Stimulated activated CD4-positive, alpha-beta T cell treated with anti-CD3 and anti-CD28 coated beads, Interleukin-4, amount 100 ng/mL, for 48 hours (primary cell): ENCODE data around the gene RGS9BP.
"Not testable (repeated sequence)": the region's sequence is repeated elsewhere in the genome, so short reads cannot be mapped to it uniquely, and the experiment has no call there.

Source experiments
- DNase-seq, 2 donors: peaks; one replicate each; pipeline ENCODE4 v3.0.0-alpha.2; 2020; ENCODE audit warnings: low read depth in 2 of 2

Gene RGS9BP, protein sequence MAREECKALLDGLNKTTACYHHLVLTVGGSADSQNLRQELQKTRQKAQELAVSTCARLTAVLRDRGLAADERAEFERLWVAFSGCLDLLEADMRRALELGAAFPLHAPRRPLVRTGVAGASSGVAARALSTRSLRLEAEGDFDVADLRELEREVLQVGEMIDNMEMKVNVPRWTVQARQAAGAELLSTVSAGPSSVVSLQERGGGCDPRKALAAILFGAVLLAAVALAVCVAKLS

DNA sequence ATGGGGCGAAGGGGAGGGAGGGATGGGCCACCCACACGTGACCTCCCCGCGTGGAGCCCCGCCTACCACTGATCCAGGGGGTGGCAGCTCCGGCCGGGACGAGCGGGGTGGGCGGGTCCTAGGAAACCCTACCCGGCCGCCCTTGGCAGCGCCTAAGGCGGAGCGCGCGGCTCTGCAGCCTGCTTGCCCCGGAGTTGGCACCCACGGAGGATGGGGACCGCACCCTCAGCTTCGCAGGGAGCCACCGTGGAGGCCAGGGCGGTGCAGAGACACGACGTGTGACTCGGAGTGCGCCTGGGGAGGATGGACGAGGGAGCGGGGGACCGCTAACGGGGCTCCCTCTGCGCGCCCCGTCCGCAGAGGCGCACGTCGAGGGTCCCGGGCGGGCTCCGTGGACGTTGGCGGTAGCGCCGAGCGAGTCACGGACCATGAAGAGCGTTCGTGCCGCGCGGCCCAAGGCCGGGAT is at the start of gene RGS9BP:
Gene RGS9BP, plus strand, starts transcription at position 129 of the 466 bp plus-strand sequence. CDS start 416 bp downstream, outside the sequence.
- peak; percentile 51 to 56 for DNase-seq

- no peak for DNase-seq
Measured at GRCh38 chr19:32626969-32627368, 48.7 kb upstream of the RGS9BP start.

- DNase-seq: no peak
Measured at GRCh38 chr19:32627714-32628270, 47.9 kb upstream of the RGS9BP start.

GRCh38 chr19:32630338-32630737 is 45.3 kb upstream of the RGS9BP start:
- DNase-seq: no peak

GRCh38 chr19:32631381-32631780 is 44.3 kb upstream of the RGS9BP start:
- DNase-seq: no peak

DNA sequence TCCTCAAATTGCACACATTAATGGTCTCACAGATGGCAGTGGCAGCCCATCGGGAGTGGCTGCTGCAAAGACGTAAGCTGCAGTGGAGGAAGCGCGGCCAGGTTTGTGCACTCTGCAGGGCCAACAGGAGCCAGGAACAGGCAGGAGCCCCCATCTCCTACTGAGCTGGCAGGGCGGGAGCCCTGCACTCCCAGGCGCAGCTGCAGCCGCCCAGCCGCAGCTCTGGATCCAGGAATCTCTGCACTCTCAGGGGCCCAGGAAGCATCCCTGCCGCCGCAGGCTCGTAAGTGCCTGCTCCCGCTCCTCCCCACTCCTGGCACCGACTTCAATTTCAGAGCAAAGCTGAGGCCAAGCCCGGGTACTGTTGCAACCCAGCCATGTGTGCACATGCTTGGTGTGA is 38.2 kb upstream of the RGS9BP start:
- no peak for DNase-seq

- DNase-seq: no peak
Measured at GRCh38 chr19:32638625-32639024, 37.0 kb upstream of the RGS9BP start.

GRCh38 chr19:32642771-32643170 is 32.9 kb upstream of the RGS9BP start:
- DNase-seq: peak; percentile 46 to 47

DNA sequence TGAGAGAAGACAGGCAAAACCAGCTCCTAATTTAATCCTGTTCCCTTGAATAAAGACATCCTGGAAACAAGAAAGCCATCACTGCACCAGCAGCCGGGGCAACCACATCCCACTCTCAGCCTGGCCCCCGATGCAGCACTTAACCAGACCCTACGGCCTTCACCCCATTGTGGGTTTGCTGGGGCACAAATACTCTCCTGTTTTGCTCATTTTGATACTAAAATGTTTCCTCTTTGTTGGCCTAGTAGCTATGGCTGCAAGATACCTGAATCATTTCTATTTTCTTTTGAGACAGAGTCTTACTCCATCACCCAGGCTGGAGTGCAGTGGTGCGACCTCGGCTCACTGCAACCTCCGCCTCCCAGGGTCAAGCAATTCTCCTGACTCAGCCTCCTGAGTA is 29.1 kb upstream of the RGS9BP start:
- DNase-seq: peak in 1 of 2 donors; percentile 1

DNA sequence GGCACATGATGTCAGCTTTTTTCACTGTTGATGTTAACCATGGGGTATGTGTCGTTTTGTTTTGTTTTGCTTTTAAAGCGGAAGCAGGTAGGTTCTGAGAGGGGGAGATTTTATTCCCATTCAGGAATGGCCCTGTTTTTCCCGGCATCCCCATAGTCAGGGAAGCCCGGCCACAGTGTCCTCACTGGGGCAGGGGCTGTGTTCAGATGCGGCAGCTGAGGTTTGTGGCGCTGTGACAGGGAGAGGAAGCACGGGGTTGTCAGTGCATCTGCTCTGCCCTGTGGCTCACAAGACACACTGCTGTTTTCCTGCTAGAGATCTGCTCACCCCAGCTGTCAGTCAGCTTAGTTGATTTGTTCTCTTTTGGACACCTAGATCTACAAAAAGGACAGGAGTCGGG is 28.3 kb upstream of the RGS9BP start:
- no peak for DNase-seq

- DNase-seq: no peak
Measured at GRCh38 chr19:32649751-32650150, 25.9 kb upstream of the RGS9BP start.

GRCh38 chr19:32650671-32651070 is 25.0 kb upstream of the RGS9BP start:
- DNase-seq: no peak

GRCh38 chr19:32651729-32652140 is 23.9 kb upstream of the RGS9BP start:
- DNase-seq: no peak

DNA sequence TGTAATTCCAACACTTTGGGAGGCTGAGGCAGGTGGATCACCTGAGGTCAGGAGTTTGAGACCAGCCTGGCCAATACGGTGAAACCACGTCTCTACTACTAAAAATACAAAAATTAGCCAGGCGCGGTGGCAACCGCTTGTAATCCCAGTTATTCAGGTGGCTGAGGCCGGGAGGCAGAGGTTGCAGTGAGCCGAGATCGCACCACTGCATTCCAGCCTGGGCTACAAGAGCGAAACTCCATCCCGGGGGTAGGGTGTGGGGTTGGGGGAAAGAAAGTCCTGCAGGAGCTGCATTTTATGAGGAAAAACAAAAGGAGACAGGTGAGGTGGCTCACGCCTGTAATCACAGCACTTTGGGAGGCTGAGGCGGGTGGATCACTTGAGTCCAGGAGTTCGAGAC is 23.3 kb upstream of the RGS9BP start:
- DNase-seq: not testable (repeated sequence)

DNA sequence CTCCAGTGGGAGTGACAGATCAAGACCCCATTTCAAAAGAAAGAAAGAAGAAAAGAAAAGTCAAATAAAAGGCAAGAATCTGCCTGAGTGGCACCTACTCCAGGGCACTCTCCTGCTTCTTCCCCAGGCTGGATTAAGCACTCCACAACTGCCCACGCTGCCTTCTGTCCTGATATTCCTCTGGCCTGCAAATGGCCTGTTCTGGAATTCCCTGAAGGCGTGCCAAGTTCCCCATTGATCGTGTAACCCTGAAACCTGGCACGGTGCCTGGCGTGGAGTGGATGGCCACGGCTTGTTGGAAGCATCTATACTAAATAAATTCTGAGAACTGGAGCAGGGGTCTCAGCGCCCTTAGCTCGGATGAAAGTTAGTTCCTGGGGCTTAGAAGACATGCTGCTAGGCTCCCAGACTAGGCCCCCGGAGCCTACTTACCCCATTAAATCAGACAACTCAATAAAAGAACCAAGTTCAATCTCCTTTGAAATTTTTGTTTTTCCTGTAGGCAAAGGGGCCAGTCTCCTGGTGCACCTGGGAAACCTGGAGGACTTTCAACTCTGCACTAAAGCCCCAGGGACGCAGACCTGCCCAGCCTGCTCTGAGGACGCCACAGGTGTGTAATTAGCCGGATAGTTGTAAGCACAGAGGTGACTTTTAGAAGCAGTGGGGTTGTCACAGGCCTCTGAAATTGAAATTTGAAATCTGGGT is 22.6 kb upstream of the RGS9BP start:
- DNase-seq: no peak

- DNase-seq: no peak
Measured at GRCh38 chr19:32653599-32653915, 22.1 kb upstream of the RGS9BP start.

DNA sequence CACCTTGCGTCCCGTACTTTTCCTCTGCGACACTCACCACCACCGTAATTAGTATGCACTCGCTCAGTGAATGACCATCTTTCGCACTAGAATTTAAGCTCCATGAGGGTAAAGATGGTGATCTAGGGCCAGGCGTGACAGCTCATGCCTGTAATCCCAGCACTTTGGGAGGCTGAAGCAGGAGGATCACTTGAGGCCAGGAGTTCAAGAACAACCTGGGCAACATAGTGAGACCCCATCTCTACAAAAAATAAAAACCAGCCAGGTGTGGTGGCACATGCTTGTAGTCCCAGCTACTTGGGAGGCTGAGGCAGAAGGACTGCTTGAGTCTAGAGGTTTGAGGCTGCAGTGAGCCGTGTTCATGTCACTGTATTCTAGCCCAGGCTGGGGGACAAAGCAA is 19.3 kb upstream of the RGS9BP start:
- DNase-seq: not testable (repeated sequence)

- no peak for DNase-seq
Measured at GRCh38 chr19:32658075-32658474, 17.6 kb upstream of the RGS9BP start.

DNA sequence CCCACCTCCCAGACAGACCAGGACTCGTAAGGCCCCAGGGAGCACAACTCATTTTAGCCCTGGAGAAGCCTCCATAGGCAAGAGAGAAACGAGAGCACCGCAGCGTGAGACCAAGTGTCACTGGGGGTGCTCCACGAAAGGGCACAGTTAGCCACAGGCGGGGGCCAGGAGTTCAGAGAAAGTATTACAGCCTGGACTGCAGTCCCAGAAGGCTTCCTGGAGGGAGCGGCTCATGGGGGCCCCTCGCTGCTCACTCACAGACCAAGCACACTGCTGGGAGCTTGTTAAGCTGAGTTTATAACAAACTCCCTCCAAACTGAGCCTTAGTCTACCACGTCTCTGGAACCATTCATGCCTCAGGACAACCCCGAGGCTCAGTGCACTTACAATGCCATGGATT is 17.1 kb upstream of the RGS9BP start:
- DNase-seq: no peak

DNA sequence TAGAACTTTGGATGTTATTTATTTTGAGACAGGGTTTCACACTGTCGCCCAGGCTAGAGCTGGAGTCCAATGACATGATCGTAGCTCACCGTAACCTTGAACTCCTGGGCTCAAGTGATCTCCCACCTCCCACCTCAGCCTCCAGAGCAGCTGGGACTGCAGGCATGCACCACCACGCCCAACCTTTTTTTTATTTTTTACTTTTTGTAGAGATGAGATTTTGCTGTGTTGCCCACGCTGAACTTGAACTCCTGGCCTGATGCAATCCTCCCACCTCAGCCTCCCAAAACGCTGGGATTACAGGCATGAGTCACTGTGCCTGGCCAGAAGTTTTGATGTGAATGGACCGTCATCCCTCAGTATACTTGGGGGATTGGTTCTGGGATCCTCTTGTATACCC is 14.3 kb upstream of the RGS9BP start:
- DNase-seq: no peak

GRCh38 chr19:32662186-32662585 is 13.5 kb upstream of the RGS9BP start:
- DNase-seq: no peak

- no peak for DNase-seq
Measured at GRCh38 chr19:32666084-32666483, 9.6 kb upstream of the RGS9BP start.

DNA sequence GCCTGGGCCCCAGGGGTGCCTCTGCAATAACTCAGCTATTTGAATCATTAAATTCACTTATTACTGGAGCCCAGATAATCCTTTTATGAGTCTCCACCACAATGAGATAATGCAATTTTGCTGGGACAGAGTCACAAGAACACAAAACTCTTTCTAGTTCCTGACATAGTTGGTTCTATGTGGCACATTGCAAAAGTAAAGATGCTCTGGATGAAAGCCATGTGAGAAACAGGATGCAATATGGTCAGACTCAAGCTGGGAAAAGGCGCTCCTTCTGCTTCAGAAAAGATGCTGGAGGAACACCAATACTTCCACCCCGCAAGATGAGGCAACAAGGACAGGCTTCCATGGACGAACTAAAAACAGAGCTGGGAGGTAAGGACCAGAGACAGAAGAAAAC is 6.3 kb upstream of the RGS9BP start:
- DNase-seq: no peak
